ELF-1 (cell line): ENCODE data around the gene FAU.

Experiments used
- DNase-seq: peaks from one replicate; pipeline ENCODE4 v3.0.0-alpha.2; 2016; ENCODE audit warnings: low read depth, low spot score

Gene FAU

DNA sequence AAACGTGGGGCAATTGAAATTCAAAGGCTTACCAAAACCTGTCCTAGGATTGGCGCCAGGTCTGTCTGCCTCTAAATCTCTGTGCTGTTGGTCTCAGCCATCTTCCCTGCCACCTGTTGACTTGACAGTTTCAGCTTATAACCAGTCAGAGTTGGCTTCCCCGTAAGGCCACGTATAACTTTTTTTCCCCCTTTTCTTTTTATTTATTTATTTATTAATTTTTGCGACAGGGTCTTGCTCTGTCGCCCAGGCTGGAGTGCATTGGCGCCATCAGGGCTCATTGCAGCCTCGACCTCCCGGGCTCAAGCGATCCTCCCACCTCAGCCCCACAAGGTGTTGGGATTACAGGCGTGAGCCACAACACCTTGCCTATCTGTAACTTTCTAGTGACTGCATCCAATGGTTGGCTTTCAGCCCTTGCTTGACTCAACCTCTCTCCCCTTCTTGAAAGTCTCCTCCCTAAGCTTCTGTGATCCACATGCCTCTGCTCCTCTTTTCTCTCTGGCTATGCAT, 13.8 kb upstream of the FAU start:
- no peak for DNase-seq

DNA sequence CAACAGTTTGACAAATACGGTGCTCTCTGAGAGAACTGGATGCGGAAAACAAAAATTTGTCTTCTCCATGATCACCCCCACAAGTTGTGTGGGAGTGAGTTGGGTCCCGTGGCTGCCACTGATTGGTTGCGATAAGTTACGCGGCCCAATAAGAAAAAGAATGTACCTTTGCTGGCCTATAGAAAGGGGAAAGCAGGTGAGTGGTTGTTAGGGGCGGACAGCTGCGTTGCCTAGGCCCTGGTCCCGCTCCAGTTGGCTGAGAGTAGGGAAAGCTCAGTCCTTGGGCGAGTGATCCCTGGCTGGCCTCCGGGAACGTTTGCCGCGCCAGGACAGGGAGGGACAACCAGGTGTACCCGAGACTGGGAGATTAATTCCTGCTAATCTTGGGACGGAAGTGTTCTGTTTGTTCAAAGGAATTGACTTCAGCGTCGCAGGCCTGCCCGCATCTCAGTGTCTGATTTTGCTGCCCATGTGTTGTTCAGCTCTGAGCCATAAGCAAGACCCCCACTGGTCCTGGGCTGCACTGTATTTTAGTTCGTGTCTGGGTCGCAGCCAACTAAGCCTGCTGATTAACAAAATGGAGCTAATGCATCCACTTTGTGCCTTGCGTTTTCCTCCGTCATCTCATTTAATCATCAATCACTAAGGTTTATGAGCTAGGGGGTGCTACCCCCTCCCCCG, 13.2 kb upstream of the FAU start:
- DNase-seq: peak; percentile 98

GRCh38 chr11:65134240-65134951, 12.5 kb upstream of the FAU start, which contains the start of gene SYVN1:
TSS of gene SYVN1 (minus strand) at chr11:65134519. CDS start at chr11:65133601, 918 bp downstream.
- peak; percentile 90 for DNase-seq

GRCh38 chr11:65133724-65134123, 11.8 kb upstream of the FAU start:
- no peak for DNase-seq

DNA sequence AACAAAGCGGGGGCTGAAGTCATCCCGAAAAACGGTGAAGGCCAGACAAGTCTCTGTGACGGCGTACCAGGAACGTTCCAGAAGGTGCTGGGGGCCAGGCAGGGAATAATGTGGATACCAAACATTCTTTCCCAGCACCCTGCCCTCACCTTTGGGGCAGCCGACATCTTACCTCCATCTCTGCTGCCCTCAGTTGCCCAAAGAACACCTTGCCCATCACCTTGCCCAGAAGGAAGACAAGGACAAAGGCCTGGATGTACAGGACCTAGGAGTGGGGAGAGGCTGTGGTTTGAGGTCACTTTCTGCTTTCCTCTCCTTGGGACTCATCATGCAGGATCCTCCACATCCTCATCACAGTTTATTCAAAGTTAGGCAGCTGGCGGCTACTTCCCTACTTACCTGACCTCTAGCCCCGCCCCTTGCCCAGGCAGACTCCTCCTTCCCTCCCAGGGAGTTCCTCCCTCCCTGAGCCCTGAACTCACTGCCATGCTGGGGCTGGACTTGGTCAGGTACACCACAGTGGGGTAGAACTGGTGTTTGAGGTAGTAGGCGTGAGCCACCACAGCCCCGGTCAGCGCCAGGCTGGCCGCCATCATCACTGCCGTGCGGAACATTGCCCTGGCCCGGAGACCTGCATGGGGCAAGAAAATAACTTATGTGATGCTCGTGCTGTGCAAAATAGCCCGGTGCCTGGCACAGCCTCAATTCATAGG, 11.2 kb upstream of the FAU start:
- DNase-seq: peak; percentile 67

- DNase-seq: no peak
These were observed 10.5 kb upstream of the FAU start for GRCh38 chr11:65132238-65132987.

- DNase-seq: no peak
These were observed 9.9 kb upstream of the FAU start for GRCh38 chr11:65131895-65132237.

DNA sequence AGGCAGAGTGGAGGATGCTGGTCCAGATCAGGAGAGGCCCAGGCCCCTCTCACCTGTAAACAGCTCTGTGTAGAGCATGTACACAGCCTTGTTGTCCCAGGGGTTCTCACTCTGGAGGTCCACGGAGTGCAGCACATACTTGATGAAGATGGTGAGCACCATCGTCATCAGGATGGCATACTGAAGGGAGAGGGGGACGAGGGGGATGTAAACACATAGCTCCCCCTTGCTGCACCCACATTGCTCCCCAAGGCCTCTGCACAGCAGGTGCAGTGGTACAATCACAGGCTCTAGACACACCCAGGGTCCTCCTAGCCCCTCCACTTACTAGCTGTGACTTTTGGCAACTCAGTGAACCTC, 9.5 kb upstream of the FAU start:
- DNase-seq: no peak

- no peak for DNase-seq
These were observed 8.9 kb upstream of the FAU start for GRCh38 chr11:65130631-65131416.

DNA sequence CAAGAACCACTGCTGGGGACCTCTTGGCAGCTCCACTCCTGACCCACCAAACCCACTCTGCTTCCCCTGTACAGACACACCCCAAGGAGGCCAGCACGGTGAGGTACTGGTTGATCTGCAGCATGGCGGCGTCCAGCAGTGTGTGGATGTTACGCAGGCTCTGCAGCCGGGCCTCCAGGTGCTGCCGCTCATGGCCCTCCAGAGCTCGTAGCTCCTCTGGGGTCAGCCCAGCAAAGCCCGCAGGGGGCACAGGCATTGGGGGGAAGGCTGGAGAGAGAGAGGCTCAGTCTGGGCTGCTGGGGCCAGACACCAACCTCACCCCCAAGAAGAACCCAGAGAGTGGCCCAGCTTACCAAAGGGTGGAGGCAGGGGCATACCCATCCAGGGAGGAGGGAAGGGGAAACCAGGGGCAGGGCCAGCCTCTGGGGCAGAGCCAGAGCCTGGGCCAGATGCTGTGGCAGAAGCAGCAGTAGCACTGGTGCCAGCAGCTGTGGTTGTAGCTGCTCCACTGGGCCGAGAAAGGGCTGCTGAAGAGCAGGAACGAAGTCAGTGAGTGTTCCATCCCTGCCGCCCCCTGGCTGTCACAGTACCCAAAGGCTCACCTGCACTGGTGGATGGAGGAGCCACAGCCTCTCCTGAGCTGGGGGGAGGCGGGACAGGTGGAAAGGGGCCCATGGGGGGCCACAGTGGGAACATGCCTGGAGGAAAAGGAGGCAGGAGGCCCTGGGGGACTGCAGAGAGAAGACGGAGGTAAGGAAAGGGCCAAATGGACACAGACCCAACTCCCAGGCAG, 7.9 kb upstream of the FAU start:
- DNase-seq: no peak

GRCh38 chr11:65128182-65129145, 6.5 kb upstream of the FAU start:
- DNase-seq: no peak

DNA sequence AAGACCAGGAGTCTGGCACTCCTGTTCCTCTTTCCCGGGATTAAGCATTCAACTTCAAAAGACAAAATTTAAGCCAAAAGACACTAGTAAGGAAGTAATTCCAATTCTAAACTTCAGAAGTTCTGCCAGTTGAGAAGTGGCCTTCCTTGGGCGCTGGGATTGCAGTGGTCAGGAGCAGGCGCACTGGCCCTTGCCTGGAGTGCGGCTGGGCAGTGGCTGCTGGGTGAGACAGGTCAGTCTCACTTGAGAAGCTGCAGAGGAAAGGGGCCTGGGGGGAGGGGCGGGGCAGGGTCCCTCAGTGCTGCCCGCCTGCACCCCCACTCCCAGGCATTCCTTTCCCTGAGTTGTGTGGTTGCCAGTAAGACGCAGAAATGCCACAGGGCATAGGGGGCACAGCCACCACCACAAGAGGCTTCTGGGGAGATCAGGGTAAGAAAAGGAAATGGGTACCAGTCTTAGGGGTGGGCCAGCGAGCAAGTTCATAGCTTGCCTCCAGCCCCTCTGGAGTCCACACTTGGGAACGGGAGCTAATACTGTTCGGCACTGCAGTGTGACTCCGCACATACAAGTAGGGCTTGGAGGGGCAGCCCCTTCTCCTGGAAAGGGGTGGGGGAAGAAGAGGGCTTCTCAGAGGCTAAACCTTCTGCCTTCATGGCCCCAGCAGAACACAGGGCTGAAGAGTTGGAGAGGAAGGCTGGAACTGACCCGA, 5.7 kb upstream of the FAU start:
- DNase-seq: no peak

GRCh38 chr11:65126624-65127274, 4.8 kb upstream of the FAU start:
- no peak for DNase-seq

DNA sequence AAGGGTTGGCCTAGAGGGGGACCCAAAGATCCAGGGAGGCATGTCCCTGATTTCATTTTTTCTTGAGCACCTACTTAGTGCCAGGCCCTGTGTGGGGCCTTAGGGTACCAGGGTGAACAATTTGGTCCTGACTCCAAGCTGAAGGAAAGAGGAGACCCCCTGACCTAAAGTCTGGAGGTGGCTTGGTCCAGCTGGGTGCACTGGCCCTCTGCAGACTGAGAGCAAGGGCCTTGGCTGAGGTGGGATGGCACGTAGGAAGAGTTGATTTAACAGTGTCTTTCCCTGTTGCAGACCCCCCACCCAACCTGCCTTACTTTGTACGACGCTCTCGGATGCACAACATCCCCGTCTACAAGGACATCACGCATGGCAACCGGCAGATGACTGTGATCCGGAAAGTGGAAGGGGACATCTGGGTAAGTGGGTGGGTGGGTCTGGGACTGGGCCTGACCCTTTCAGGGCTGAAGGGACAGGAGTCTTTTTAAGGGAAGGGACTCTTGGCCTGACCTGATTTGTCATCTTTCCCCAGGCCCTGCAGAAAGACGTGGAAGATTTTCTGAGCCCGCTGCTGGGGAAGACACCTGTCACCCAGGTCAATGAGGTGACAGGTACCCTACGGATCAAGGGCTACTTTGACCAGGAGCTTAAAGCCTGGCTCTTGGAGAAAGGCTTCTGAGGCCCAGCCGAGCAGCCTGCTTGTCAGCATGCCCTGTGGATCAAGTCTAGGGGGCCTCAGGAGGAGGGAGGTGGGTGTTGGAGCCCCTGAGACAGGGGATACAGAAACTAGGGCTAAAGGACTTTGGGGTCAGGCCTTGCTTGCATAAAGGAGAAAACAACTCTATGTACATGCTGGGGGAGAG, 3.5 kb upstream of the FAU start:
- DNase-seq: no peak

GRCh38 chr11:65124480-65125196, 2.7 kb upstream of the FAU start:
- DNase-seq: no peak

GRCh38 chr11:65121447-65121864, 478 bp downstream of the FAU start:
- DNase-seq: peak; percentile 38
